ENCODE measurements around the gene SLC25A45.

Gene SLC25A45

GRCh38 chr11:65393513-65394079 is 11.2 kb upstream of the SLC25A45 start:
- Histone ChIP-seq H3K36me3 (ENCODE audit: control insufficient read depth, insufficient read depth, low read length) (peaks cover 44% of the 10 kb centered on the region), H3K4me1 (ENCODE audit: control insufficient read depth, insufficient read depth, low read length, poor library complexity, severe bottlenecking) (peaks cover 19% of the 10 kb centered on the region), H3K4me3 (ENCODE audit: insufficient read depth, low read depth, low read length, poor library complexity, severe bottlenecking) (no peak overlapping the region), H3K9me3 (ENCODE audit: control insufficient read depth, low read length) (no peaks in the 10 kb centered on the region), H3K27me3 (replicated peaks; ENCODE audit: control insufficient read depth, insufficient read depth, low read length, poor library complexity, severe bottlenecking) (no peaks in the 10 kb centered on the region), H3K27ac (ENCODE audit: insufficient read depth, low read length, poor library complexity, severe bottlenecking) (no peak overlapping the region)
- DNase-seq: no peak

DNA sequence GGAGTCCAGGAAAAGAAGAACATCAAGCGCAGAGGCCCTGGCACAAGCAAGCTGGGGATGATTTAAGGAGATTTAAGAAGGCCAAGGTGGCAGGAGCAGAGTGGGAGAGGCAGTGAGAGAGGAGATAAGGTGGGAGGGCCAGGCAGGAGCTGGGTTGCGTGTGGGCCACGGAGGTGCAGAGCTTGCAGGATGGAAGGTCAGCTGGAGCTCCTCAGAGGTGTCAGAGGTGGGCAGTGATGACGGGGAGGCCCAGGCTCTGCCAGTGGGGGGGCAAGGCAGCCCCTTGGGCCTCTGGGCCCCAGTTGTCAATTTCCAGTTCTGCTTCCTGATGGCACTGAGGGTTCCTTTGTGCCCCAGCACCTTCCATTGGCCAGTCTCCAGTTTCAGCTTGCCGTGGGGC is 10.5 kb upstream of the SLC25A45 start:
- H3K4me3 ChIP-seq (ENCODE audit: insufficient read depth, low read depth, low read length, poor library complexity, severe bottlenecking): no peak overlapping the region
- H3K27ac ChIP-seq (ENCODE audit: insufficient read depth, low read length, poor library complexity, severe bottlenecking): no peak overlapping the region
- H3K4me1 ChIP-seq (ENCODE audit: control insufficient read depth, insufficient read depth, low read length, poor library complexity, severe bottlenecking): peaks cover 26% of the 10 kb centered on the region
- no peak for DNase-seq
- no peaks in the 10 kb centered on the region for H3K27me3 ChIP-seq (replicated peaks; ENCODE audit: control insufficient read depth, insufficient read depth, low read length, poor library complexity, severe bottlenecking)
- no peaks in the 10 kb centered on the region for H3K9me3 ChIP-seq (ENCODE audit: control insufficient read depth, low read length)
- peaks cover 38% of the 10 kb centered on the region for H3K36me3 ChIP-seq (ENCODE audit: control insufficient read depth, insufficient read depth, low read length)

DNA sequence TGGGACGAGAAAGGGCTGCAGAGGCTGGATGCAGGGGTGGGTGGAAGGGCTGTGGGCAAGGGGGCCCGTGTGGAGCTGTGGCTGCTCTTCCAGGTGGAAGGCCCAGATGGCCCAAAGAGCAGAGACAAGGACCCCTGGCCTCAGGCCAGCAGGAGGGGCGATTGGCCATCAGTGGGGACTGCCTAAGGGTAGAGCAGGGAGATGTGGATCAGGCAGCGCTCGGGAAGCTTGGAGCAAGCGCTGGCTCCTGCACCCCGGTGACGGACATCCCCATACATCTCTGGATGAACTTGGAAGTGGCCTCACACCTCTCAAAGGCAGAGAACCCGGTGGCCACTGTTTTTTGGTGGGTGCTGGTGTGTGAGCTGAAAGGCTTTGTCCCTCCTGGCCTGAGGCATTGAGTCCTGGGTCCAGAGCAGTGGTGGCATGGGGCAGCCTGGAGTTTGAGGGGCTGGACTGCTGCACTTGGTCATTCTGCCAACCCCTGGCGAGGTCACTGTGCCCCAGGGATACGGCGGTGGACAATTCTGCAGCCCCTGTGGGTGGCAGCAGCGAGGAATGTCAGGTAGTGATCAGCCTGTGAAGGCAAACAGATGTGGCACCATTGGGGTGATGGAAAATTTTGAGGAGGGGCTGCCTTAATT is 9.9 kb upstream of the SLC25A45 start:
- Histone ChIP-seq H3K27ac (ENCODE audit: insufficient read depth, low read length, poor library complexity, severe bottlenecking) (no peak overlapping the region), H3K36me3 (ENCODE audit: control insufficient read depth, insufficient read depth, low read length) (peaks cover 36% of the 10 kb centered on the region), H3K4me3 (ENCODE audit: insufficient read depth, low read depth, low read length, poor library complexity, severe bottlenecking) (no peak overlapping the region), H3K9me3 (ENCODE audit: control insufficient read depth, low read length) (no peaks in the 10 kb centered on the region), H3K4me1 (ENCODE audit: control insufficient read depth, insufficient read depth, low read length, poor library complexity, severe bottlenecking) (peaks cover 32% of the 10 kb centered on the region), H3K27me3 (replicated peaks; ENCODE audit: control insufficient read depth, insufficient read depth, low read length, poor library complexity, severe bottlenecking) (no peaks in the 10 kb centered on the region)
- DNase-seq: no peak

- Histone ChIP-seq H3K27ac (ENCODE audit: insufficient read depth, low read length, poor library complexity, severe bottlenecking) (no peak overlapping the region), H3K9me3 (ENCODE audit: control insufficient read depth, low read length) (no peaks in the 10 kb centered on the region), H3K27me3 (replicated peaks; ENCODE audit: control insufficient read depth, insufficient read depth, low read length, poor library complexity, severe bottlenecking) (no peaks in the 10 kb centered on the region), H3K36me3 (ENCODE audit: control insufficient read depth, insufficient read depth, low read length) (peaks cover 27% of the 10 kb centered on the region), H3K4me1 (ENCODE audit: control insufficient read depth, insufficient read depth, low read length, poor library complexity, severe bottlenecking) (peaks cover 36% of the 10 kb centered on the region), H3K4me3 (ENCODE audit: insufficient read depth, low read depth, low read length, poor library complexity, severe bottlenecking) (no peak overlapping the region)
- DNase-seq: no peak
These were observed 8.6 kb upstream of the SLC25A45 start for GRCh38 chr11:65390996-65391395.

GRCh38 chr11:65390099-65390941 is 7.9 kb upstream of the SLC25A45 start:
- Histone ChIP-seq H3K27ac (ENCODE audit: insufficient read depth, low read length, poor library complexity, severe bottlenecking) (no peak overlapping the region), H3K9me3 (ENCODE audit: control insufficient read depth, low read length) (no peaks in the 10 kb centered on the region), H3K4me1 (ENCODE audit: control insufficient read depth, insufficient read depth, low read length, poor library complexity, severe bottlenecking) (peaks cover 43% of the 10 kb centered on the region), H3K36me3 (ENCODE audit: control insufficient read depth, insufficient read depth, low read length) (peaks cover 21% of the 10 kb centered on the region), H3K4me3 (ENCODE audit: insufficient read depth, low read depth, low read length, poor library complexity, severe bottlenecking) (no peak overlapping the region), H3K27me3 (replicated peaks; ENCODE audit: control insufficient read depth, insufficient read depth, low read length, poor library complexity, severe bottlenecking) (no peaks in the 10 kb centered on the region)
- DNase-seq: no peak

- H3K4me1 ChIP-seq (ENCODE audit: control insufficient read depth, insufficient read depth, low read length, poor library complexity, severe bottlenecking): peaks cover 52% of the 10 kb centered on the region
- no peak overlapping the region for H3K4me3 ChIP-seq (ENCODE audit: insufficient read depth, low read depth, low read length, poor library complexity, severe bottlenecking)
- no peaks in the 10 kb centered on the region for H3K27me3 ChIP-seq (replicated peaks; ENCODE audit: control insufficient read depth, insufficient read depth, low read length, poor library complexity, severe bottlenecking)
- H3K27ac ChIP-seq (ENCODE audit: insufficient read depth, low read length, poor library complexity, severe bottlenecking): no peak overlapping the region
- no peaks in the 10 kb centered on the region for H3K9me3 ChIP-seq (ENCODE audit: control insufficient read depth, low read length)
- no peak for DNase-seq
- H3K36me3 ChIP-seq (ENCODE audit: control insufficient read depth, insufficient read depth, low read length): peaks cover 14% of the 10 kb centered on the region
These were observed 7.0 kb upstream of the SLC25A45 start for GRCh38 chr11:65389294-65389980.

- Histone ChIP-seq H3K4me3 (ENCODE audit: insufficient read depth, low read depth, low read length, poor library complexity, severe bottlenecking) (no peak overlapping the region), H3K27me3 (replicated peaks; ENCODE audit: control insufficient read depth, insufficient read depth, low read length, poor library complexity, severe bottlenecking) (no peaks in the 10 kb centered on the region), H3K36me3 (ENCODE audit: control insufficient read depth, insufficient read depth, low read length) (peaks cover 7% of the 10 kb centered on the region), H3K27ac (ENCODE audit: insufficient read depth, low read length, poor library complexity, severe bottlenecking) (no peak overlapping the region), H3K9me3 (ENCODE audit: control insufficient read depth, low read length) (no peaks in the 10 kb centered on the region), H3K4me1 (ENCODE audit: control insufficient read depth, insufficient read depth, low read length, poor library complexity, severe bottlenecking) (peaks cover 58% of the 10 kb centered on the region)
- no peak for DNase-seq
These were observed 6.3 kb upstream of the SLC25A45 start for GRCh38 chr11:65388731-65389130.

DNA sequence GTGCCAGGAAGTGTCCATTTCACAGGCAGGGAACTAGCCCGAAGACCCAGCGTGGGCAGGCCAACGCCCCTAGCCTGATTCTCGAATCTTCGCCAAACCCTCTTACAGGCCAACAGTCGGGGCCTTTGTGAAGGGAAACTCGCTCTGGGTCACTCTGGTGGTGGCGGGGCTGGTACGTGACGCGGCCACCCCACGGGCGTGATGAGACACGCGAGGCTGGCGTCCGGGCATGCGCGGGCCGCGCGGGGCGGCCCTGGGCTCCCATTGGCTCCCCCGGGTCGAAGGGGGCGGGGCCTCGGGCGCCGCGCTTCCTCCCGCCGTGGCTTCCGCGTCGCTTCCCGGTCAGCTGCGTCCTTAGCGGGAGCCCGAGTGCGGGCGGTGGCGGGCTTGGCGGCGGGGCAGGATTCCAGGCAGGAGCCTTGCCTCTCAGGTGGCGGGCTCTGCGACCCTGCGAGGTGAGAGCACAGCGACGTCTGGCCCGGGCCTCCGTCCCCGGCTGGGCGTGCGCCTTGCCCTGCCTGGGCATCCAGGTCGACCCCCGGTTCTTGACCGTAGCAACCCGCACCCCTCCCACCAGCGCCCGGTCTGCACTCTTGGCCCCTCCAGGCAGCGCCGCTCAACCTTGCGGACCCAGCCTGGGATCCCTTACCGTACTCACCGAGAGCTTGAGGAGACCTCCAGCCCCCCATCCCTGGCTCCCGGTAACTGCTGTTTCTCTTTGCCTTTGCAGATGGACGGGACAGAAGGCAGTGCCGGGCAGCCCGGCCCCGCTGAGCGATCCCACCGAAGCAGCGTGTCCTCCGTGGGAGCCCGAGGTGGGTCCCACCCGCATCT is 4.1 kb upstream of the SLC25A45 start, which contains the start of gene FRMD8:
FRMD8 (plus strand) TSS at position 331 of the 834 bp plus-strand sequence; CDS start at position 731, 400 bp downstream.
- peak; percentile 83 to 89 (median 87) for DNase-seq
- peak within 1 kb of the TSS; percentile 98 for H3K4me3 ChIP-seq (ENCODE audit: insufficient read depth, low read depth, low read length, poor library complexity, severe bottlenecking)
- H3K27me3 ChIP-seq (replicated peaks; ENCODE audit: control insufficient read depth, insufficient read depth, low read length, poor library complexity, severe bottlenecking): no peaks in the 10 kb centered on the region
- H3K9me3 ChIP-seq (ENCODE audit: control insufficient read depth, low read length): no peaks in the 10 kb centered on the region
- H3K27ac ChIP-seq (ENCODE audit: insufficient read depth, low read length, poor library complexity, severe bottlenecking): peak within 1 kb of the TSS; percentile 97
- peaks cover 75% of the 10 kb centered on the region for H3K4me1 ChIP-seq (ENCODE audit: control insufficient read depth, insufficient read depth, low read length, poor library complexity, severe bottlenecking)
- H3K36me3 ChIP-seq (ENCODE audit: control insufficient read depth, insufficient read depth, low read length): peaks cover 4% of the 10 kb centered on the region

DNA sequence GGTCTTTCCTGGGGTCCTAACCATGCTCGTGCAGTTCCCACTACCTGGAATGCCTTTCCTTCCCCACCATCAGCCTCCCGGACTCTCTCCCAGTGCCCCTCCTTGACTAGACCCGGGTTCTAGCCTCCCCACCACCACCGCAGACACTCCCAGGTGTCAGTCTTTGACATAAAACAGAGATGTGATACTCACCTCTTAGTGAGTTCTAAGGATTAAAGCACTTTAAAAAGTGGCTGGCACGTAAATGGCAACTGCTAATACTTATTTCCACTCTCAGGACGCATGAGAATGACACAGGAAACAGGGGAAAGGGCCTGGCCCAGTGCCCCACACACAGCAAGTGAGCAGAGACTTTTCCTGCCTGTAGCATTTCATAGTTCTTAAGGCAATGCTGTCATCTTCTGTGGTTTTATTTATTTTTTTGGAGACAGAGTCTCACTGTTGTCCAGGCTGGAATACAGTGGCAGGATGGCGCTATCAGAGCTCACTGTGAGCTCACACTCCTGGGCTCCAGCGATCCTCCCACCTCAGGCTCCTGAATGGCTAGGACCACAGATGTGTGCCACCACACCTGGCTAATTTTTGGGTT is 1.9 kb upstream of the SLC25A45 start:
- peak overlapping the region; percentile 87 for H3K27ac ChIP-seq (ENCODE audit: insufficient read depth, low read length, poor library complexity, severe bottlenecking)
- peaks cover 11% of the 10 kb centered on the region for H3K36me3 ChIP-seq (ENCODE audit: control insufficient read depth, insufficient read depth, low read length)
- H3K4me1 ChIP-seq (ENCODE audit: control insufficient read depth, insufficient read depth, low read length, poor library complexity, severe bottlenecking): peaks cover 67% of the 10 kb centered on the region
- H3K27me3 ChIP-seq (replicated peaks; ENCODE audit: control insufficient read depth, insufficient read depth, low read length, poor library complexity, severe bottlenecking): no peaks in the 10 kb centered on the region
- H3K4me3 ChIP-seq (ENCODE audit: insufficient read depth, low read depth, low read length, poor library complexity, severe bottlenecking): no peak overlapping the region
- H3K9me3 ChIP-seq (ENCODE audit: control insufficient read depth, low read length): no peaks in the 10 kb centered on the region
- DNase-seq: peak in 1 of 3 donors; percentile 10
